ENCODE results near the gene DKK3. TPM values are rescaled to one million over a fixed set of nuclear protein-coding genes. Genes with fewer than 3 reads are reported as not detected.
A peak's percentile ranks its signal among the peaks of the same experiment; 100 is the strongest.

DKK3 gene
- total and polyA plus RNA-seq, 2 of the 13 experiments (the other 11 are each of a cell fraction or from before 2014, with no cell fraction given) = 0.09 to 0.67 TPM

- no peak for TF ChIP-seq SRSF4 (IDR thresholded peaks at IDR 0.05; ENCODE audit: low read depth, low read length, poor library complexity, severe bottlenecking)
- 0 out of 2 replicates have a peak, but pooled peaks have one; percentile 7 for TF ChIP-seq ZNF687 (CRISPR knock-in tag; IDR thresholded peaks at IDR 0.05)
- WGBS (ENCODE audit: low lambda C conversion rate) = 29% methylated on average over 7 of the region's 8 CpGs
- no peak for DNase-seq (ENCODE audit: low spot score)
- Histone ChIP-seq H3K36me3 (replicated peaks in 1 of 2; ENCODE audit: control insufficient read depth in 1 of 2, insufficient read depth in 2 of 2, low read length in 2 of 2) (no peaks in the 10 kb centered on the region), H3K4me3 (replicated peaks in 1 of 3; ENCODE audit: insufficient read depth in 1 of 3, low read depth in 2 of 3, low read length in 3 of 3) (peak overlapping the region in 1 of 3 experiments; percentile 50; a peak in 1 of 6 replicates), H3K79me2 (ENCODE audit: insufficient read depth, low read length) (no peaks in the 10 kb centered on the region), H3K9me3 (ENCODE audit: low read length) (no peaks in the 10 kb centered on the region), H3K27me3 (ENCODE audit: control insufficient read depth in 1 of 2, insufficient read depth in 2 of 2, low read length in 2 of 2) (no peaks in the 10 kb centered on the region; a peak in 1 of 5 replicates), H3K9ac (ENCODE audit: insufficient read depth, low read depth, low read length) (no peak overlapping the region), H4K20me1 (ENCODE audit: insufficient read depth, low read length) (no peaks in the 10 kb centered on the region), H3K4me2 (ENCODE audit: low read depth, low read length) (peak overlapping the region; percentile 65), H3K4me1 (ENCODE audit: insufficient read depth, low read length) (peaks cover 26% of the 10 kb centered on the region), H2AFZ (ENCODE audit: low read length) (no peak overlapping the region), H3K27ac (ENCODE audit: extremely low read length, insufficient read depth, low read length) (no peak overlapping the region)
- ATAC-seq = peak; percentile 16
- in situ Hi-C loops (cut with HindIII; ENCODE audit: extremely low pct_ligation_motif_present, low pct_unique_long_range_greater_than_20kb) (loop anchor here (5.0 to 10.0 kb wide), 4 partner anchors 112 to 250 kb away; no protein-coding TSS in a partner anchor), intact Hi-C loops (cut with micrococcal nuclease; ENCODE audit: unreplicated experiment) (loop anchor here (1.0 to 5.0 kb wide), 5 partner anchors 43 to 256 kb away; no protein-coding TSS in a partner anchor)
- FAIRE-seq = no peak
- ChIA-PET POLR2A (no interaction called here), CTCF (ENCODE audit: low intra/inter-chr PET ratio, low total read pairs) (interaction anchor here (1.2 to 2.0 kb wide), 3 partner anchors 57 to 191 kb away, joined by 4 to 23 read pairs (median 8); no protein-coding TSS in a partner anchor)
- BruUV-seq (replicated peaks) = no TSS peak
Observed at GRCh38 chr11:12044799-12045198, 36.4 kb upstream of the DKK3 start.

Data from HepG2 (cell line).